H1 (cell line): ENCODE results near the gene GNG14. TPM values are rescaled to one million over a fixed set of nuclear protein-coding genes. Genes with fewer than 3 reads are reported as not detected.

ENCODE experiments used
- CTCF ChIA-PET: fragments of 300-600 bp; sonication (Branson Sonifier 250); formaldehyde crosslinking; loops from one replicate; lab custom pipeline; 2021; ENCODE audit not compliant: partially characterized antibody; lab: Charles Lee
- POLR2A ChIA-PET: fragments of 300-600 bp; sonication (Branson Sonifier 250); formaldehyde crosslinking; loops from one replicate; lab custom pipeline; 2021; ENCODE audit warnings: inconsistent platforms; ENCODE audit not compliant: partially characterized antibody; lab: Charles Lee
- DNase-seq, 2 experiments: peaks; one replicate each; pipeline versions ENCODE4 v3.0.0 to v3.0.0-alpha.2; 2010 to 2022; ENCODE audit warnings: low spot score in 2 of 2, low read depth in 1 of 2, mixed read lengths in 1 of 2
- FAIRE-seq: peaks from 2 replicates; lab custom pipeline; 2011; peaks lifted over from hg19 to GRCh38; lab: Jason Lieb, UNC
- H2AFZ ChIP-seq: 2 replicates; pipeline ENCODE4 v1.8.1; 2012; ENCODE audit warnings: low read length, inconsistent platforms
- H2AK5ac ChIP-seq: 2 replicates; pipeline ENCODE4 v1.6.1; 2013; ENCODE audit warnings: low read depth, low read length
- H2BK120ac ChIP-seq: replicated peaks from 2 replicates; pipeline ENCODE3; 2013; ENCODE audit warnings: low read depth, low read length, inconsistent platforms
- H2BK12ac ChIP-seq: 2 replicates; pipeline ENCODE4 v1.6.1; 2013; ENCODE audit warnings: low read depth, low read length
- H2BK15ac ChIP-seq: 2 replicates; pipeline ENCODE4 v1.6.1; 2013; ENCODE audit warnings: low read length
- H2BK20ac ChIP-seq: 2 replicates; pipeline ENCODE4 v1.6.1; 2013; ENCODE audit warnings: low read length
- H2BK5ac ChIP-seq: 2 replicates; pipeline ENCODE4 v1.6.1; 2013; ENCODE audit warnings: low read depth, low read length
- H3K14ac ChIP-seq: 2 replicates; pipeline ENCODE4 v1.6.1; 2013; ENCODE audit warnings: inconsistent platforms; ENCODE audit not compliant: insufficient read length
- H3K18ac ChIP-seq: 2 replicates; pipeline ENCODE4 v1.6.1; 2013; ENCODE audit warnings: low read length; ENCODE audit errors: extremely low read depth
- H3K23ac ChIP-seq: 2 replicates; pipeline ENCODE4 v1.6.1; 2013; ENCODE audit warnings: inconsistent platforms; ENCODE audit not compliant: insufficient read length
- H3K23me2 ChIP-seq: 2 replicates; pipeline ENCODE4 v1.6.1; 2013; ENCODE audit warnings: low read depth, low read length
- H3K27ac ChIP-seq: 2 replicates; pipeline ENCODE4 v1.6.1; 2011; ENCODE audit warnings: low read depth, low read length, inconsistent platforms
- H3K27me3 ChIP-seq, 4 experiments: replicated peaks in 1 of 4; 1 replicate in 1 of 4; 2 replicates in 3 of 4; pipeline versions ENCODE4 v1.6.1 to v1.8.1; 2011 to 2013; ENCODE audit warnings: low read length in 3 of 4, mild to moderate bottlenecking in 3 of 4, inconsistent platforms in 2 of 4, mixed read lengths in 2 of 4, moderate library complexity in 1 of 4; ENCODE audit not compliant: control insufficient read depth in 3 of 4, insufficient read depth in 3 of 4; ENCODE audit errors: extremely low read depth in 1 of 4
- H3K36me3 ChIP-seq, 4 experiments: 2 replicates each; pipeline versions ENCODE4 v1.6.1 to v1.8.1; 2011 to 2013; ENCODE audit warnings: mild to moderate bottlenecking in 4 of 4, low read length in 3 of 4, moderate library complexity in 2 of 4, control low read depth in 1 of 4, inconsistent platforms in 1 of 4; ENCODE audit not compliant: insufficient read depth in 4 of 4, control insufficient read depth in 2 of 4
- H3K4ac ChIP-seq: replicated peaks from 2 replicates; pipeline ENCODE3; 2013; ENCODE audit warnings: low read length, low read depth, mixed read lengths, inconsistent platforms; ENCODE audit not compliant: insufficient read length
- H3K4me1 ChIP-seq, 4 experiments: replicated peaks in 1 of 4; 1 replicate in 1 of 4; 2 replicates in 3 of 4; pipeline versions ENCODE4 v1.6.1 to v1.8.1; 2011 to 2013; ENCODE audit warnings: low read length in 3 of 4, inconsistent platforms in 2 of 4, mixed read lengths in 1 of 4; ENCODE audit not compliant: insufficient read depth in 4 of 4, control insufficient read depth in 3 of 4
- H3K4me2 ChIP-seq, 2 experiments: 2 replicates each; pipeline versions ENCODE4 v1.6.1 to v1.8.1; 2011 to 2013; ENCODE audit warnings: low read depth in 2 of 2, low read length in 2 of 2, control low read depth in 1 of 2, inconsistent platforms in 1 of 2, mild to moderate bottlenecking in 1 of 2; ENCODE audit not compliant: insufficient read depth in 1 of 2
- H3K4me3 ChIP-seq, 4 experiments: fragments of 200-600, 300-600 bp in 1 of 4; sonication (generic), shearing (Covaris generic), sonication (Bioruptor Twin) in 1 of 4; 2 replicates each; pipeline versions ENCODE4 v1.5.1 to v1.8.1; 2011 to 2016; ENCODE audit warnings: low read length in 4 of 4, low read depth in 3 of 4, control low read depth in 2 of 4, inconsistent platforms in 2 of 4, mild to moderate bottlenecking in 2 of 4, mixed read lengths in 1 of 4, moderate library complexity in 1 of 4; ENCODE audit not compliant: insufficient read depth in 2 of 4; ENCODE audit errors: extremely low read depth in 1 of 4
- H3K56ac ChIP-seq: replicated peaks from 2 replicates; pipeline ENCODE3; 2013; ENCODE audit warnings: low read depth, mild to moderate bottlenecking, mixed read lengths, low read length, inconsistent platforms; ENCODE audit not compliant: insufficient read length
- H3K79me1 ChIP-seq: 2 replicates; pipeline ENCODE4 v1.6.1; 2013; ENCODE audit warnings: low read depth, low read length, control low read depth
- H3K79me2 ChIP-seq, 2 experiments: 2 replicates each; pipeline versions ENCODE4 v1.6.1 to v1.8.1; 2012 to 2013; ENCODE audit warnings: low read length in 2 of 2, mild to moderate bottlenecking in 2 of 2, inconsistent platforms in 1 of 2; ENCODE audit not compliant: insufficient read depth in 2 of 2, control insufficient read depth in 1 of 2
- H3K9ac ChIP-seq, 4 experiments: replicated peaks in 1 of 4; 1 replicate in 1 of 4; 2 replicates in 3 of 4; pipeline versions ENCODE4 v1.6.1 to v1.8.1; 2011 to 2013; ENCODE audit warnings: low read depth in 3 of 4, low read length in 3 of 4, control low read depth in 2 of 4, mild to moderate bottlenecking in 2 of 4, moderate library complexity in 2 of 4, inconsistent platforms in 1 of 4; ENCODE audit errors: extremely low read depth in 1 of 4
- H3K9me3 ChIP-seq, 2 experiments: 2 replicates each; pipeline versions ENCODE4 v1.6.1 to v1.8.1; 2012 to 2013; ENCODE audit warnings: mild to moderate bottlenecking in 2 of 2, moderate library complexity in 2 of 2, control low read depth in 1 of 2, inconsistent platforms in 1 of 2, low read depth in 1 of 2, low read length in 1 of 2, mixed read lengths in 1 of 2; ENCODE audit not compliant: insufficient read depth in 2 of 2
- H4K20me1 ChIP-seq, 2 experiments: replicated peaks in 1 of 2; 2 replicates each; pipeline versions ENCODE3 to v1.8.1; 2011 to 2013; ENCODE audit warnings: inconsistent platforms in 2 of 2, low read length in 2 of 2, mild to moderate bottlenecking in 1 of 2; ENCODE audit not compliant: insufficient read depth in 2 of 2, control insufficient read depth in 1 of 2
- H4K5ac ChIP-seq: 2 replicates; pipeline ENCODE4 v1.6.1; 2013; ENCODE audit warnings: low read length, low read depth, mixed read lengths, inconsistent platforms; ENCODE audit not compliant: insufficient read length
- H4K8ac ChIP-seq: 2 replicates; pipeline ENCODE4 v1.8.0; 2013; ENCODE audit warnings: mild to moderate bottlenecking, moderate library complexity, low read length, inconsistent platforms; ENCODE audit not compliant: insufficient read depth; ENCODE audit errors: extremely low read depth
- H4K91ac ChIP-seq: replicated peaks from 2 replicates; pipeline ENCODE3; 2013; ENCODE audit warnings: low read length, mixed read lengths, inconsistent platforms; ENCODE audit not compliant: insufficient read length
- CREB1 ChIP-seq: IDR thresholded peaks from 2 replicates; pipeline ENCODE4 v1.6.1; 2012; ENCODE audit warnings: inconsistent platforms
- TBP ChIP-seq: IDR thresholded peaks from 2 replicates; pipeline ENCODE4 v1.6.1; 2011; ENCODE audit warnings: low read depth, low read length, improper control_type of control experiment
- TCF12 ChIP-seq: IDR thresholded peaks from 2 replicates; pipeline ENCODE4 v1.6.1; 2011; ENCODE audit warnings: low read depth, mild to moderate bottlenecking, low read length
- WGBS, 2 experiments: shearing (Covaris generic) in 1 of 2; methylation state at CpG; one replicate each; pipeline versions ENCODE4 v1.1.6 to v1.1.7; 2013 to 2015; ENCODE audit warnings: low lambda C conversion rate in 2 of 2, mixed read lengths in 2 of 2, inconsistent platforms in 1 of 2, low coverage in 1 of 2, missing lambda C conversion rate in 1 of 2; ENCODE audit not compliant: insufficient replicate concordance in 2 of 2, insufficient coverage in 1 of 2, insufficient read length in 1 of 2; ENCODE audit errors: extremely low coverage in 1 of 2, missing lambda C conversion rate in 1 of 2; 5-methylcytosine and 5-hydroxymethylcytosine counted together
- polyA plus RNA-seq, 7 experiments: library from polyadenylated mRNA; depleted of rRNA in 3 of 7; stranded (reverse) in 5 of 7; unstranded in 2 of 7; fragments of >200 nt in 5 of 7; fragments of 200-250 nt in 2 of 7; gene quantifications; 1 replicate in 5 of 7; 2 replicates in 1 of 7; 4 replicates in 1 of 7; pipeline versions ENCODE4 v1.2.1 to v1.2.3, GENCODE V29; 2011 to 2013; ENCODE audit warnings: missing spikeins in 2 of 7, mixed read lengths in 2 of 7
- total RNA-seq: library from RNA; stranded (reverse); fragmentation: NEBNext Ultra II Directional; extraction: Animal tissue kit (Norgen Biotek cat#: 25700); gene quantifications from 2 replicates; pipeline ENCODE4 v1.2.1, GENCODE V29; 2021

GNG14 gene
- total and polyA plus RNA-seq, 2 of the 8 experiments (the other 6 are each of a cell fraction or from before 2014, with no cell fraction given): not detected

GRCh38 chr19:12696366-12697335, 8.9 kb downstream of the GNG14 start, which contains the start of gene FBXW9:
FBXW9 (minus strand) TSS chr19:12696631; CDS start chr19:12696581, 50 bp downstream.
- H3K4me2 ChIP-seq: peak within 1 kb of the TSS; percentile 78 to 95
- H3K18ac ChIP-seq: no peak within 1 kb of the TSS
- DNase-seq (peak; percentile 88 to 99), FAIRE-seq (peak; percentile 63)
- H2AK5ac ChIP-seq: no peak within 1 kb of the TSS
- peak within 1 kb of the TSS; percentile 67 for H4K5ac ChIP-seq
- no peak within 1 kb of the TSS for H4K91ac ChIP-seq
- H3K23me2 ChIP-seq: peaks cover 7% of the 10 kb centered on the region; the same call in 1 of the 2 replicates
- peak within 1 kb of the TSS; percentile 99 for H4K8ac ChIP-seq
- H3K4me3 ChIP-seq: peak within 1 kb of the TSS; percentile 68 to 87 (median 82)
- H3K4me1 ChIP-seq: peaks cover 0 to 4% (median 3%) of the 10 kb centered on the region in 4 experiments; a peak in 2 of 7 replicates
- H2AFZ ChIP-seq: peak within 1 kb of the TSS; percentile 91
- CTCF ChIA-PET: interaction anchor here (0.6 to 1.7 kb wide), 7 partner anchors 9 to 188 kb away, joined by 3 to 6 read pairs (median 3); no protein-coding TSS in a partner anchor
- H3K79me2 ChIP-seq: no peaks in the 10 kb centered on the region
- H3K27me3 ChIP-seq: no peaks in the 10 kb centered on the region
- no peaks in the 10 kb centered on the region for H3K79me1 ChIP-seq
- no peaks in the 10 kb centered on the region for H3K9me3 ChIP-seq
- WGBS, 2 experiments: 13% methylated on average over 59 of the region's 59 CpGs; no CpG with 5 or more reads in 1 of the 2 experiments
- no peak within 1 kb of the TSS for H3K4ac ChIP-seq
- H2BK20ac ChIP-seq: no peak within 1 kb of the TSS
- POLR2A ChIA-PET: interaction anchor here (0.6 to 9.2 kb wide), 23 partner anchors 10 to 458 kb away, joined by 3 to 93 read pairs (median 4); partner anchors contain the start of genes BEST2, DHPS, GET3 and GNG14
- H2BK5ac ChIP-seq: peak within 1 kb of the TSS; percentile 63; the same call in 1 of the 2 replicates
- peaks cover 4% of the 10 kb centered on the region in 2 experiments for H4K20me1 ChIP-seq
- peaks cover 9 to 29% (median 14%) of the 10 kb centered on the region in 4 experiments for H3K36me3 ChIP-seq
- peak within 1 kb of the TSS in 3 of 4 experiments; percentile 75 to 93 (median 80); a peak in 6 of 7 replicates for H3K9ac ChIP-seq
- no peak within 1 kb of the TSS for H3K14ac ChIP-seq
- 0 out of 2 replicates have a peak within 1 kb of the TSS, but pooled peaks have one; percentile 60 for H2BK12ac ChIP-seq
- H3K27ac ChIP-seq: peak within 1 kb of the TSS; percentile 83
- no peak within 1 kb of the TSS for H2BK15ac ChIP-seq
- H3K23ac ChIP-seq: no peak within 1 kb of the TSS
- H2BK120ac ChIP-seq: peak within 1 kb of the TSS; percentile 24
- no peak within 1 kb of the TSS for H3K56ac ChIP-seq
- TF ChIP-seq TBP (peak; percentile 67), TCF12 (no peak), CREB1 (peak; percentile 99)
